ENCODE results near the gene TIMM10B. TPM values are rescaled to one million over a fixed set of nuclear protein-coding genes. Genes with fewer than 3 reads are reported as not detected.

TIMM10B gene
- total and polyA plus RNA-seq, 10 donors = 10.7 to 71.3 (median 40.6) TPM

- no peak for DNase-seq
- 92 to 96% (median 94%) methylated on average over 4 of the region's 4 CpGs for WGBS, 5 donors
- Histone ChIP-seq H3K9me3 (no peaks in the 10 kb centered on the region), H3K27me3 (replicated peaks in 1 of 7) (no peaks in the 10 kb centered on the region), H3K4me3 (no peak overlapping the region), H3K4me1 (peaks cover 0 to 35% (median 12%) of the 10 kb centered on the region in 6 donors), H3K36me3 (peaks cover 0 to 98% (median 33%) of the 10 kb centered on the region in 6 donors), H3K27ac (no peak overlapping the region)
- intact Hi-C loops (cut with DNase I; ENCODE audit: low total_unique reads) = no loop called here
- TF ChIP-seq, protein P1, sequence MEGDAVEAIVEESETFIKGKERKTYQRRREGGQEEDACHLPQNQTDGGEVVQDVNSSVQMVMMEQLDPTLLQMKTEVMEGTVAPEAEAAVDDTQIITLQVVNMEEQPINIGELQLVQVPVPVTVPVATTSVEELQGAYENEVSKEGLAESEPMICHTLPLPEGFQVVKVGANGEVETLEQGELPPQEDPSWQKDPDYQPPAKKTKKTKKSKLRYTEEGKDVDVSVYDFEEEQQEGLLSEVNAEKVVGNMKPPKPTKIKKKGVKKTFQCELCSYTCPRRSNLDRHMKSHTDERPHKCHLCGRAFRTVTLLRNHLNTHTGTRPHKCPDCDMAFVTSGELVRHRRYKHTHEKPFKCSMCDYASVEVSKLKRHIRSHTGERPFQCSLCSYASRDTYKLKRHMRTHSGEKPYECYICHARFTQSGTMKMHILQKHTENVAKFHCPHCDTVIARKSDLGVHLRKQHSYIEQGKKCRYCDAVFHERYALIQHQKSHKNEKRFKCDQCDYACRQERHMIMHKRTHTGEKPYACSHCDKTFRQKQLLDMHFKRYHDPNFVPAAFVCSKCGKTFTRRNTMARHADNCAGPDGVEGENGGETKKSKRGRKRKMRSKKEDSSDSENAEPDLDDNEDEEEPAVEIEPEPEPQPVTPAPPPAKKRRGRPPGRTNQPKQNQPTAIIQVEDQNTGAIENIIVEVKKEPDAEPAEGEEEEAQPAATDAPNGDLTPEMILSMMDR (IDR thresholded peaks at IDR 0.05 in 8 of 11, conservative IDR thresholded peaks at IDR 0.05 in 3 of 11) = no peak
- TF ChIP-seq POLR2AphosphoS5 (IDR thresholded peaks at IDR 0.05) (no peak), POLR2A (IDR thresholded peaks at IDR 0.05) (no peak)
These were observed 8.0 kb downstream of the TIMM10B start for GRCh38 chr11:6489306-6489705.

DNA sequence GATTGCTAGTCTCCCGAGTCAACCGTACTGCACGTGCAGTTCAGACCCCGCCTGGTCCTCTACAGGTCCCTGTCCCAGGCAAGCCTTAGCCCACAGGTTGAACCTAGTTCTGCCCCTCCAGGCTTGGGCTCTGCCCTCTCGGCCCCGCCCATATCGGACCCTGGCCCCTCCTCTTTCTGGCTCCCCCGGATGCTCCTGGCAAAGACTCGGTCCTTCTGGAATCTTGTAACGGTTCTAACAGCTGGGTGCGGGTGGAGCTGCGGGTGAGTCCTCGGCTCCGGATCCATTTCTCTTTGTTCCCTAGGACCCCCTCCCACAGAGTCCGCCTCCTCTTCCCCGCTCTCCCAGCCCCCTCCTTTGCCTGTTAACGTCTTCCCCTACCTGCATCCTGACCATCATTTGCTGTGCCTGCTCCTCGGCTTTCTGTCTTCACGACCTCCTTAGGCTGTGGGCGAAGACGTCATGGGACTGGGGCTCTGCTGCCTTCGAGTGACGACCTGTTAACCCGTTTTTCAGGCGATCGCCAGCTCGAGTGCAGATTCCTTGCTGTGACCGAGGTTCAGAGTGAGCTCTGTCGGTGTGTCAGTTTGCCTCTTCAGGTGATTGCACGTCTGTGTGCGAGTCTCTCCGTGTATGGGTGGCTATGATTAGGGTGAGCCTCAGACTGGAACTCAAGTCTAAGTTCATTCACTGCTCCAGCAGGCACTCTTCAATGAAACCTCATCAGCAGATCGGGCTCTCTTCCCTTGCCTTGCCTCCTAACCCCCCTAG, 16.0 kb downstream of the TIMM10B start, which contains the start of gene DNHD1:
TSS of gene DNHD1 (plus strand) at position 212 of the 771 bp plus-strand sequence. CDS start 936 bp downstream, outside the sequence.
- peaks cover 0 to 82% (median 14%) of the 10 kb centered on the region in 6 donors for H3K36me3 ChIP-seq
- H3K27ac ChIP-seq = no peak within 1 kb of the TSS
- peak within 1 kb of the TSS in 1 of 8 donors; percentile 8 for H3K4me3 ChIP-seq
- H3K27me3 ChIP-seq (replicated peaks in 1 of 7) = no peaks in the 10 kb centered on the region
- H3K4me1 ChIP-seq = no peaks in the 10 kb centered on the region
- TF ChIP-seq POLR2AphosphoS5 (IDR thresholded peaks at IDR 0.05) (peak in 1 of 3 donors; percentile 25), POLR2A (IDR thresholded peaks at IDR 0.05) (no peak)
- TF ChIP-seq, protein P1 (IDR thresholded peaks at IDR 0.05 in 8 of 11, conservative IDR thresholded peaks at IDR 0.05 in 3 of 11) = no peak
- no peak for DNase-seq
- 73 to 88% (median 80%) methylated on average over 32 to 33 of the region's 33 CpGs for WGBS, 5 donors
- intact Hi-C loops (cut with DNase I; ENCODE audit: low total_unique reads) = no loop called here
- H3K9me3 ChIP-seq = no peaks in the 10 kb centered on the region

GRCh38 chr11:6498121-6498520, 16.8 kb downstream of the TIMM10B start:
- intact Hi-C loops (cut with DNase I; ENCODE audit: low total_unique reads) = no loop called here
- H3K27me3 ChIP-seq (replicated peaks in 1 of 7) = no peaks in the 10 kb centered on the region
- no peak overlapping the region for H3K4me3 ChIP-seq
- H3K36me3 ChIP-seq = peaks cover 0 to 82% (median 18%) of the 10 kb centered on the region in 6 donors
- no peak overlapping the region for H3K27ac ChIP-seq
- no peak for DNase-seq
- H3K9me3 ChIP-seq = no peaks in the 10 kb centered on the region
- 72 to 91% (median 90%) methylated on average over 4 to 7 of the region's 7 CpGs for WGBS, 5 donors
- TF ChIP-seq POLR2A (IDR thresholded peaks at IDR 0.05) (no peak), POLR2AphosphoS5 (IDR thresholded peaks at IDR 0.05) (no peak)
- TF ChIP-seq, protein P1 (IDR thresholded peaks at IDR 0.05 in 8 of 11, conservative IDR thresholded peaks at IDR 0.05 in 3 of 11) = no peak
- no peaks in the 10 kb centered on the region for H3K4me1 ChIP-seq

DNA sequence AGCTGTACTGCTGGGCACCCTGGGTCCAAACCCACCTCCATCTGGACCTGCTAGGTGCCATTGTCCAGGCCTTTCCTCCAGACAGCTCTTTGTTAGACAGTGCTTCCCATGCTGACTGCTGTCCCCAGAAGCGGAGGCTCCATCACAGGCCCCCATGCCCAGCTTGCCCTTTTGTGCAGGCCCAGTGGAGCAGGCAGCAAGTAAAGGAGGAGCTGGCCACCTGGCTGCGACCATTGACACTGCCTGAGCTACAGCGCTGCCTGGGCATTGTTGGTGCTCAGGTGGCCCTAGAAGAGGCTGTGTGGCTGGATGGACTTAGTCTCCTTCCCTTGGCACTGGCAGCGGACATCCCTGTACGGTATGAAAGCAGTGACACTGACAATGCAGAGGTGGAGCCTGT, 17.2 kb downstream of the TIMM10B start:
- intact Hi-C loops (cut with DNase I; ENCODE audit: low total_unique reads) = no loop called here
- TF ChIP-seq, protein P1 (IDR thresholded peaks at IDR 0.05 in 8 of 11, conservative IDR thresholded peaks at IDR 0.05 in 3 of 11) = no peak
- TF ChIP-seq POLR2AphosphoS5 (IDR thresholded peaks at IDR 0.05) = no peak
- Histone ChIP-seq H3K27ac (no peak overlapping the region), H3K4me3 (no peak overlapping the region), H3K27me3 (replicated peaks in 1 of 7) (no peaks in the 10 kb centered on the region), H3K36me3 (peaks cover 0 to 82% (median 21%) of the 10 kb centered on the region in 6 donors), H3K4me1 (no peaks in the 10 kb centered on the region), H3K9me3 (no peaks in the 10 kb centered on the region)
- WGBS, 5 donors = 91 to 98% (median 94%) methylated on average over 5 of the region's 5 CpGs
- DNase-seq = no peak

All from spleen (tissue), 11 donors.